Ovary (tissue), 9 donors: Measurements from ENCODE around the gene DAB2IP. TPM values are rescaled to one million over a fixed set of nuclear protein-coding genes. Genes with fewer than 3 reads are reported as not detected.

Experiments
- DNase-seq, 5 donors: peaks; one replicate each; pipeline ENCODE4 v3.0.0-alpha.2; 2019 to 2020
- H3K27ac ChIP-seq, 2 donors: fragments of 200-600 bp; one replicate each; pipeline versions ENCODE4 v1.5.1 to v1.8.0; 2019 to 2022
- H3K27me3 ChIP-seq: fragments of 200-600 bp; one replicate; pipeline ENCODE4 v1.8.0; 2022
- H3K36me3 ChIP-seq: fragments of 200-600 bp; sonication (generic); one replicate; pipeline ENCODE4 v1.5.1; 2019
- H3K4me1 ChIP-seq: one replicate; pipeline ENCODE4 v1.8.1; 2013; ENCODE audit warnings: mild to moderate bottlenecking, moderate library complexity; ENCODE audit not compliant: insufficient read depth
- H3K4me3 ChIP-seq: fragments of 200-600 bp; sonication (generic); one replicate; pipeline ENCODE4 v1.5.1; 2017
- H3K9me3 ChIP-seq, 2 donors: fragments of 200-600 bp in 1 of 2; sonication (generic) in 1 of 2; one replicate each; pipeline versions ENCODE4 v1.5.1 to v1.8.1; 2013 to 2019; ENCODE audit warnings: mild to moderate bottlenecking in 1 of 2, moderate library complexity in 1 of 2
- CTCF ChIP-seq, 3 donors: fragments of 450-650 bp in 2 of 3; fragments of 200-600 bp in 1 of 3; IDR thresholded peaks; one replicate each; pipeline versions ENCODE4 v1.5.1 to v1.8.0; 2016 to 2022; ENCODE audit warnings: antibody characterized with exemption in 3 of 3, mild to moderate bottlenecking in 1 of 3
- EP300 ChIP-seq: sonication (generic); formaldehyde crosslinking; IDR thresholded peaks from one replicate; pipeline ENCODE4 v1.6.1; 2017; ENCODE audit warnings: antibody characterized with exemption
- POLR2A ChIP-seq: fragments of 450-650 bp; IDR thresholded peaks from one replicate; pipeline ENCODE4 v1.6.1; 2017; ENCODE audit warnings: antibody characterized with exemption, mild to moderate bottlenecking, moderate library complexity
- WGBS, 3 donors: extraction: QIAGEN DNeasy Blood & Tissue Kit in 1 of 3; methylation state at CpG; one replicate each; pipeline versions ENCODE4 v1.1.5 to v1.1.7; 2013 to 2017; 5-methylcytosine and 5-hydroxymethylcytosine counted together
- intact Hi-C, 4 donors: fragments of 100-400 bp; cut with DNase I; formaldehyde crosslinking; loops; one replicate each; pipeline versions ENCODE4 v1.11.0 to v1.15.1; 2022 to 2023
- polyA plus RNA-seq, 2 donors: library from polyadenylated mRNA; stranded (reverse); fragments of 200-250 nt in 1 of 2; fragments of 350-450 nt in 1 of 2; fragmentation: Illumina TruSeq in 1 of 2; extraction: RNeasy Lipid Tissue Mini Kit (QIAGEN cat#74804) in 1 of 2; gene quantifications; one replicate each; pipeline ENCODE4 v1.2.3, GENCODE V29; 2013 to 2014
- total RNA-seq, 7 donors: library from RNA; depleted of rRNA in 2 of 7; stranded (reverse); fragments of >200 nt in 2 of 7; fragmentation: NEBNext Ultra II Directional in 3 of 7; extraction: Animal tissue kit (Norgen Biotek cat#: 25700) in 3 of 7; gene quantifications; one replicate each; pipeline versions ENCODE4 v1.1.0 to v1.2.4, GENCODE V29; 2016 to 2023
- donor health status: DM: no; HTN: no; CAD: no; lungs with moderate emphysema.
- donor health status: DM: no; HTN: no; CAD: no.
- donor health status: Bipolar disorder and iron deficiency.
- donor health status: DM: yes; HTN: yes; CAD: no.
- donor health status: DM: no; HTN: no; CAD: no.
- donor health status: DM: yes; HTN: yes; CAD: no.

DAB2IP gene
- total and polyA plus RNA-seq, 9 donors, result 9.3 to 95.0 (median 70.6) TPM

GRCh38 chr9:121662891-121663580 is 11.6 kb downstream of the DAB2IP start:
- Histone ChIP-seq H3K4me3 (no peak overlapping the region), H3K4me1 (no peaks in the 10 kb centered on the region), H3K9me3 (no peaks in the 10 kb centered on the region), H3K27me3 (no peaks in the 10 kb centered on the region), H3K36me3 (no peaks in the 10 kb centered on the region), H3K27ac (no peak overlapping the region)
- 58 to 65% (median 61%) methylated on average over 11 of the region's 11 CpGs for WGBS, 3 donors
- no peak for TF ChIP-seq EP300
- no peak for TF ChIP-seq CTCF (IDR thresholded peaks at IDR 0.05)
- no peak for TF ChIP-seq POLR2A
- DNase-seq, result no peak
- intact Hi-C loops, result no loop called here

GRCh38 chr9:121663591-121663990 is 12.2 kb downstream of the DAB2IP start:
- 87 to 92% (median 91%) methylated on average over 7 of the region's 7 CpGs for WGBS, 3 donors
- intact Hi-C loops, result no loop called here
- H3K36me3 ChIP-seq, result no peaks in the 10 kb centered on the region
- H3K9me3 ChIP-seq, result no peaks in the 10 kb centered on the region
- no peak overlapping the region for H3K4me3 ChIP-seq
- H3K27me3 ChIP-seq, result no peaks in the 10 kb centered on the region
- no peak for TF ChIP-seq POLR2A
- no peak for TF ChIP-seq CTCF (IDR thresholded peaks at IDR 0.05)
- no peak for TF ChIP-seq EP300
- H3K4me1 ChIP-seq, result no peaks in the 10 kb centered on the region
- H3K27ac ChIP-seq, result no peak overlapping the region
- no peak for DNase-seq

GRCh38 chr9:121666294-121666693 is 14.9 kb downstream of the DAB2IP start:
- H3K27ac ChIP-seq, result no peak overlapping the region
- no peak overlapping the region for H3K4me3 ChIP-seq
- TF ChIP-seq EP300 (no peak), POLR2A (no peak), CTCF (IDR thresholded peaks at IDR 0.05) (no peak)
- H3K27me3 ChIP-seq, result no peaks in the 10 kb centered on the region
- H3K36me3 ChIP-seq, result no peaks in the 10 kb centered on the region
- H3K4me1 ChIP-seq, result no peaks in the 10 kb centered on the region
- intact Hi-C loops, result no loop called here
- WGBS, 3 donors, result 69 to 75% (median 74%) methylated on average over 8 of the region's 8 CpGs
- DNase-seq, result no peak
- no peaks in the 10 kb centered on the region for H3K9me3 ChIP-seq

GRCh38 chr9:121667214-121667613 is 15.8 kb downstream of the DAB2IP start:
- Histone ChIP-seq H3K9me3 (no peaks in the 10 kb centered on the region), H3K27me3 (no peaks in the 10 kb centered on the region), H3K27ac (no peak overlapping the region), H3K4me3 (no peak overlapping the region), H3K4me1 (no peaks in the 10 kb centered on the region), H3K36me3 (no peaks in the 10 kb centered on the region)
- 95 to 97% (median 96%) methylated on average over 6 of the region's 6 CpGs for WGBS, 3 donors
- DNase-seq, result no peak
- intact Hi-C loops, result no loop called here
- TF ChIP-seq CTCF (IDR thresholded peaks at IDR 0.05), result no peak
- TF ChIP-seq EP300, result no peak
- TF ChIP-seq POLR2A, result no peak
